ENCODE measurements around the gene RGS9BP. TPM values are rescaled to one million over a fixed set of nuclear protein-coding genes. Genes with fewer than 3 reads are reported as not detected.

The RGS9BP gene
- total RNA-seq, 4 donors from 2014 or later: 3.9 to 10.6 (median 6.0) TPM

GRCh38 chr19:32669310-32669709 lies 6.3 kb upstream of the RGS9BP start:
- DNase-seq (no peak), ATAC-seq (no peak)
- H3K36me3 ChIP-seq: no peaks in the 10 kb centered on the region
- peak overlapping the region; percentile 85 to 97 (median 94) for H3K27ac ChIP-seq
- H3K4me1 ChIP-seq: peaks cover 55 to 65% of the 10 kb centered on the region in 2 donors
- no peaks in the 10 kb centered on the region for H3K27me3 ChIP-seq
- H3K9me3 ChIP-seq: no peaks in the 10 kb centered on the region
- TF ChIP-seq CTCF (IDR thresholded peaks at IDR 0.05 in 4 of 5, conservative IDR thresholded peaks at IDR 0.05 in 1 of 5) (no peak), POLR2A (IDR thresholded peaks at IDR 0.05) (no peak)
- intact Hi-C loops (cut with DNase I; ENCODE audit: low total_unique reads) (no loop called here), in situ Hi-C loops (cut with MboI; ENCODE audit: low sequenced_read_pairs in 4 of 4) (no loop called here)
- no peak overlapping the region for H3K4me3 ChIP-seq

- intact Hi-C loops (cut with DNase I; ENCODE audit: low total_unique reads): no loop called here
- no peak for ATAC-seq
These were observed 3.6 kb upstream of the RGS9BP start for GRCh38 chr19:32671883-32672593.

GRCh38 chr19:32672841-32673240 lies 2.8 kb upstream of the RGS9BP start:
- H3K9me3 ChIP-seq: no peaks in the 10 kb centered on the region
- peaks cover 0 to 2% (median 0%) of the 10 kb centered on the region in 3 donors for H3K27me3 ChIP-seq
- H3K4me1 ChIP-seq: peaks cover 48 to 56% of the 10 kb centered on the region in 2 donors
- TF ChIP-seq CTCF (IDR thresholded peaks at IDR 0.05 in 4 of 5, conservative IDR thresholded peaks at IDR 0.05 in 1 of 5): no peak
- TF ChIP-seq POLR2A (IDR thresholded peaks at IDR 0.05): no peak
- DNase-seq: no peak
- H3K36me3 ChIP-seq: no peaks in the 10 kb centered on the region
- intact Hi-C loops (cut with DNase I; ENCODE audit: low total_unique reads) (no loop called here), in situ Hi-C loops (cut with MboI; ENCODE audit: low sequenced_read_pairs in 4 of 4) (no loop called here)
- H3K27ac ChIP-seq: peak overlapping the region; percentile 88 to 97 (median 94)
- H3K4me3 ChIP-seq: no peak overlapping the region
- no peak for ATAC-seq

More at GRCh38 chr19:32671883-32672593, 3.6 kb upstream of the RGS9BP start:
- no peaks in the 10 kb centered on the region for H3K9me3 ChIP-seq
- TF ChIP-seq CTCF (IDR thresholded peaks at IDR 0.05 in 4 of 5, conservative IDR thresholded peaks at IDR 0.05 in 1 of 5) (no peak), POLR2A (IDR thresholded peaks at IDR 0.05) (no peak)
- H3K4me1 ChIP-seq: peaks cover 51 to 53% of the 10 kb centered on the region in 2 donors
- no peaks in the 10 kb centered on the region for H3K36me3 ChIP-seq
- no peak for DNase-seq
- in situ Hi-C loops (cut with MboI; ENCODE audit: low sequenced_read_pairs in 4 of 4): no loop called here
- H3K4me3 ChIP-seq: no peak overlapping the region
- H3K27me3 ChIP-seq: peaks cover 0 to 2% (median 0%) of the 10 kb centered on the region in 3 donors
- H3K27ac ChIP-seq: peak overlapping the region; percentile 88 to 97 (median 94)

DNA sequence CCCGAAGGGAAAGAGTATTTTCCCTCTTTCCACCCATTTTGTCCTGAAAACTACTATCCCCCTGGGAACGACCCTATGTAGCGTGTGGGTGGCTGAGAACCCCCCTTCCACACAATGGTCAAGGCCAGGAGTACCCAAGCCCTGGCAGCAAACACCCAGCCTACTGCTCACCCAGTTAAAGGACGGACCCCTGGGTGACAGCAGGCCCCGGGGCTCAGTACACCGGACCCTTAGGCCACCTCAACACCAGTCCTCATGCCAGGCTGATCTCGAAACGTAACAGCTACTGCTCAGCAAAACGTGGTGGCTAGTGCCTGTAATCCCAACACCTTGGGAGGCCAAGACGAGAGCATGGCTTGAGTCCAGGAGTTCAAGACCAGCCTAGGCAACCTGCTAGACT lies 2.1 kb upstream of the RGS9BP start:
- DNase-seq: no peak
- no peaks in the 10 kb centered on the region for H3K9me3 ChIP-seq
- peaks cover 43 to 57% of the 10 kb centered on the region in 2 donors for H3K4me1 ChIP-seq
- H3K36me3 ChIP-seq: no peaks in the 10 kb centered on the region
- H3K27ac ChIP-seq: peak overlapping the region; percentile 88 to 97 (median 94)
- H3K27me3 ChIP-seq: peaks cover 0 to 2% (median 0%) of the 10 kb centered on the region in 3 donors
- TF ChIP-seq POLR2A (IDR thresholded peaks at IDR 0.05) (no peak), CTCF (IDR thresholded peaks at IDR 0.05 in 4 of 5, conservative IDR thresholded peaks at IDR 0.05 in 1 of 5) (no peak)
- no peak for ATAC-seq
- in situ Hi-C loops (cut with MboI; ENCODE audit: low sequenced_read_pairs in 4 of 4): no loop called here
- intact Hi-C loops (cut with DNase I; ENCODE audit: low total_unique reads): no loop called here
- H3K4me3 ChIP-seq: peak overlapping the region; percentile 69 to 95 (median 82)

All from gastrocnemius medialis (tissue), 4 donors.